HepG2 (cell line): ENCODE data around the gene TMX2. TPM values are rescaled to one million over a fixed set of nuclear protein-coding genes. Genes with fewer than 3 reads are reported as not detected.
A peak's percentile ranks its signal among the peaks of the same experiment; 100 is the strongest.

Experiments used
- ATAC-seq: fragments of 200-7000 bp; cut with Tn5 transposase; 3 replicates; pipeline ENCODE4 v1.9.1; 2020; ENCODE audit warnings: mild to moderate bottlenecking, moderate library complexity
- BruUV-seq: library from RNA; stranded (reverse); fragments of 400-500 nt; replicated peaks from 2 replicates; lab custom pipeline; 2021; lab: Mats Ljungman, UMichigan
- CTCF ChIA-PET: fragments of 300-600 bp; formaldehyde crosslinking; extraction: SDS; loops from one replicate; lab custom pipeline; 2021; ENCODE audit warnings: low total read pairs, inconsistent platforms, low intra/inter-chr PET ratio; lab: Yijun Ruan, JAX
- POLR2A ChIA-PET: fragments of 350-600 bp; sonication (Branson Sonifier 250); formaldehyde crosslinking; loops from one replicate; lab custom pipeline; 2020; ENCODE audit warnings: antibody characterized with exemption, inconsistent platforms; lab: Yijun Ruan, JAX
- DNase-seq: peaks from one replicate; pipeline ENCODE4 v3.0.0-alpha.2; 2015; ENCODE audit warnings: low spot score
- FAIRE-seq: peaks from 3 replicates; lab custom pipeline; 2011; peaks lifted over from hg19 to GRCh38; lab: Jason Lieb, UNC
- H2AFZ ChIP-seq: one replicate; pipeline ENCODE4 v1.6.1; 2011; ENCODE audit warnings: low read length, inconsistent platforms
- H3K27ac ChIP-seq: fragments of 300-600 bp; 3 replicates; pipeline ENCODE4 v1.8.0; 2011; ENCODE audit warnings: mixed run types, mild to moderate bottlenecking, mixed read lengths, low read length, inconsistent platforms; ENCODE audit not compliant: insufficient read depth; ENCODE audit errors: extremely low read length
- H3K27me3 ChIP-seq, 2 experiments: fragments of 200-600 bp in 1 of 2; 2 replicates in 1 of 2; 3 replicates in 1 of 2; pipeline versions ENCODE4 v1.6.0 to v1.8.0; 2011; ENCODE audit warnings: low read length in 2 of 2, mild to moderate bottlenecking in 2 of 2, moderate library complexity in 2 of 2, inconsistent platforms in 1 of 2; ENCODE audit not compliant: insufficient read depth in 2 of 2, control insufficient read depth in 1 of 2
- H3K36me3 ChIP-seq, 2 experiments: fragments of 200-600 bp in 1 of 2; replicated peaks in 1 of 2; 2 replicates in 1 of 2; 3 replicates in 1 of 2; pipeline versions ENCODE4 v1.5.1 to v1.8.0; 2011; ENCODE audit warnings: low read length in 2 of 2, inconsistent platforms in 1 of 2; ENCODE audit not compliant: insufficient read depth in 2 of 2, control insufficient read depth in 1 of 2
- H3K4me1 ChIP-seq: 2 replicates; pipeline ENCODE4 v1.5.1; 2012; ENCODE audit warnings: low read length, inconsistent platforms; ENCODE audit not compliant: insufficient read depth
- H3K4me2 ChIP-seq: 2 replicates; pipeline ENCODE4 v1.6.0; 2011; ENCODE audit warnings: low read depth, low read length, inconsistent platforms
- H3K4me3 ChIP-seq, 3 experiments: fragments of 200-600 bp in 1 of 3; sonication (generic), shearing (Covaris generic) in 1 of 3; replicated peaks in 1 of 3; 2 replicates each; pipeline ENCODE4 v1.5.1; 2011 to 2016; ENCODE audit warnings: low read length in 3 of 3, inconsistent platforms in 2 of 3, low read depth in 2 of 3, mild to moderate bottlenecking in 2 of 3, control low read depth in 1 of 3, mixed read lengths in 1 of 3; ENCODE audit not compliant: insufficient read depth in 1 of 3
- H3K79me2 ChIP-seq: one replicate; pipeline ENCODE4 v1.6.1; 2011; ENCODE audit warnings: low read length, inconsistent platforms; ENCODE audit not compliant: insufficient read depth
- H3K9ac ChIP-seq: 2 replicates; pipeline ENCODE4 v1.6.0; 2011; ENCODE audit warnings: mild to moderate bottlenecking, low read depth, low read length, inconsistent platforms; ENCODE audit not compliant: insufficient read depth
- H3K9me3 ChIP-seq: 2 replicates; pipeline ENCODE4 v1.5.1; 2012; ENCODE audit warnings: mild to moderate bottlenecking, low read length
- H4K20me1 ChIP-seq: 2 replicates; pipeline ENCODE4 v1.6.0; 2011; ENCODE audit warnings: inconsistent platforms, mild to moderate bottlenecking, low read length, moderate library complexity; ENCODE audit not compliant: insufficient read depth
- EHMT2 ChIP-seq: fragments of 200-600 bp; sonication (generic); IDR thresholded peaks from 2 replicates; pipeline ENCODE4 v1.7.0; 2017; ENCODE audit warnings: antibody characterized with exemption, low read depth, low read length, borderline replicate concordance
- HNRNPK ChIP-seq: fragments of 200-400 bp; formaldehyde crosslinking; IDR thresholded peaks from 2 replicates; pipeline ENCODE4 v1.6.1; 2018; ENCODE audit warnings: low read length, low read depth, moderate library complexity, mild to moderate bottlenecking; ENCODE audit not compliant: poor library complexity, severe bottlenecking
- NFYC ChIP-seq: IDR thresholded peaks from 2 replicates; pipeline ENCODE4 v1.6.1; 2016; ENCODE audit warnings: missing genetic modification reagents, missing compliant biosample characterization
- RXRA ChIP-seq: sonication (generic); formaldehyde crosslinking; IDR thresholded peaks from 2 replicates; pipeline ENCODE4 v1.5.1; 2020; ENCODE audit warnings: missing genetic modification reagents
- STAT5B ChIP-seq: sonication (generic); formaldehyde crosslinking; IDR thresholded peaks from 2 replicates; pipeline ENCODE4 v1.4.0; 2020; ENCODE audit warnings: missing genetic modification reagents
- THAP11 ChIP-seq: IDR thresholded peaks from 2 replicates; pipeline ENCODE4 v1.6.1; 2016; ENCODE audit warnings: missing biosample characterization, missing genetic modification reagents
- ZSCAN21 ChIP-seq: sonication (generic); formaldehyde crosslinking; IDR thresholded peaks from 2 replicates; pipeline ENCODE4 v1.8.0; 2022; ENCODE audit warnings: mild to moderate bottlenecking, missing genetic modification reagents, moderate library complexity, borderline replicate concordance
- WGBS: methylation state at CpG from one replicate; pipeline ENCODE4 v1.1.6; 2017; ENCODE audit warnings: low lambda C conversion rate; 5-methylcytosine and 5-hydroxymethylcytosine counted together
- in situ Hi-C: cut with HindIII; loops from 2 replicates; pipeline ENCODE4 v1.10.0; 2017; ENCODE audit warnings: low pct_unique_long_range_greater_than_20kb; ENCODE audit not compliant: extremely low pct_ligation_motif_present
- intact Hi-C: fragments of 100-400 bp; cut with micrococcal nuclease; formaldehyde crosslinking; loops from one replicate; pipeline ENCODE4 v1.10.0; 2022; ENCODE audit not compliant: unreplicated experiment
- polyA plus RNA-seq, 8 experiments: library from polyadenylated mRNA; depleted of rRNA in 3 of 8; stranded (reverse) in 7 of 8; unstranded in 1 of 8; fragments of >200 nt; fragmentation: Illumina TruSeq in 4 of 8; extraction: Trizol in 4 of 8; gene quantifications; 2 replicates each; pipeline versions ENCODE4 v1.2.1 to v1.2.3, GENCODE V29; 2011 to 2016; ENCODE audit warnings: low read depth in 4 of 8, missing spikeins in 1 of 8, mixed read lengths in 1 of 8; ENCODE audit not compliant: insufficient read depth in 1 of 8
- total RNA-seq, 5 experiments: library from RNA; depleted of rRNA; stranded (reverse); fragments of >200 nt; fragmentation: Illumina TruSeq; extraction: Trizol; gene quantifications; 2 replicates each; pipeline ENCODE4 v1.2.3, GENCODE V29; 2016; ENCODE audit warnings: low read depth in 1 of 5
- TF ChIP-seq, protein P1 (sequence below): sonication (generic); formaldehyde crosslinking; IDR thresholded peaks from 2 replicates; pipeline ENCODE4 v1.5.0; 2020; ENCODE audit warnings: mild to moderate bottlenecking, missing genetic modification reagents

TMX2 gene
- total and polyA plus RNA-seq, 2 of the 13 experiments (the other 11 are each of a cell fraction or from before 2014, with no cell fraction given): 84.5 to 129 TPM

DNA sequence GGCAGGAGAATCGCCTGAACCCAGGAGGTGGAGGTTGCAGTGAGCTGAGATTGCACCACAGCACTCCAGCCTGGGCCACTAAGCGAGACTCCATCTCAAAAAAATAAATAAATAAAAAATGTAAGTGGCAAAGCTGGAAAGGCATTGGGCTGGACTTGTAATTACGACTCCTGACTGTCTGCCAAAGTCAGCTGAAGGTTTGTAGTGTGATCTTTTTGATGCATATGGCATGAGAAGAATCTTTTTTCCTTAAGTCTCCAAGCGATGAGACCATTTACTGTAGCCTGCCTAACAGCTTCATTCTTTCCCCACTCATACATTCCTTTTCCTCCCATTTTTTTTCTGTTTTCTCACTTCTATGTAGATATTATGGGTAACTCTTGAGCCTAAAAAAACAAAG is 74.0 kb downstream of the TMX2 start:
- Histone ChIP-seq H2AFZ (no peak overlapping the region), H3K79me2 (peaks cover 96% of the 10 kb centered on the region), H3K4me1 (peaks cover 97% of the 10 kb centered on the region), H3K4me2 (peak overlapping the region; percentile 25; the same call in 1 of the 2 replicates), H4K20me1 (peaks cover 37% of the 10 kb centered on the region), H3K9ac (no peak overlapping the region), H3K9me3 (no peaks in the 10 kb centered on the region), H3K36me3 (peaks cover 3 to 9% of the 10 kb centered on the region in 2 experiments; a peak in 4 of 5 replicates), H3K4me3 (no peak overlapping the region), H3K27ac (peak overlapping the region; percentile 69), H3K27me3 (no peaks in the 10 kb centered on the region)
- CTCF ChIA-PET: no interaction called here
- no TSS peak for BruUV-seq
- no peak for DNase-seq
- FAIRE-seq: no peak
- TF ChIP-seq, protein P1, sequence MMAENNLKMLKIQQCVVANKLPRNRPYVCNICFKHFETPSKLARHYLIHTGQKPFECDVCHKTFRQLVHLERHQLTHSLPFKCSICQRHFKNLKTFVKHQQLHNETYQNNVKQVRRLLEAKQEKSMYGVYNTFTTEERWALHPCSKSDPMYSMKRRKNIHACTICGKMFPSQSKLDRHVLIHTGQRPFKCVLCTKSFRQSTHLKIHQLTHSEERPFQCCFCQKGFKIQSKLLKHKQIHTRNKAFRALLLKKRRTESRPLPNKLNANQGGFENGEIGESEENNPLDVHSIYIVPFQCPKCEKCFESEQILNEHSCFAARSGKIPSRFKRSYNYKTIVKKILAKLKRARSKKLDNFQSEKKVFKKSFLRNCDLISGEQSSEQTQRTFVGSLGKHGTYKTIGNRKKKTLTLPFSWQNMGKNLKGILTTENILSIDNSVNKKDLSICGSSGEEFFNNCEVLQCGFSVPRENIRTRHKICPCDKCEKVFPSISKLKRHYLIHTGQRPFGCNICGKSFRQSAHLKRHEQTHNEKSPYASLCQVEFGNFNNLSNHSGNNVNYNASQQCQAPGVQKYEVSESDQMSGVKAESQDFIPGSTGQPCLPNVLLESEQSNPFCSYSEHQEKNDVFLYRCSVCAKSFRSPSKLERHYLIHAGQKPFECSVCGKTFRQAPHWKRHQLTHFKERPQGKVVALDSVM (CRISPR knock-in tag): 0 out of 2 replicates have a peak, but pooled peaks have one; percentile 36
- no peak for TF ChIP-seq THAP11 (CRISPR knock-in tag)
- intact Hi-C loops (no loop called here), in situ Hi-C loops (no loop called here)
- 87% methylated on average over 4 of the region's 4 CpGs for WGBS
- POLR2A ChIA-PET: interaction anchor here (1.3 kb wide), 1 partner anchor 25 kb away, joined by 6 read pairs; the partner anchor contains the start of gene CTNND1
- ATAC-seq: no peak

DNA sequence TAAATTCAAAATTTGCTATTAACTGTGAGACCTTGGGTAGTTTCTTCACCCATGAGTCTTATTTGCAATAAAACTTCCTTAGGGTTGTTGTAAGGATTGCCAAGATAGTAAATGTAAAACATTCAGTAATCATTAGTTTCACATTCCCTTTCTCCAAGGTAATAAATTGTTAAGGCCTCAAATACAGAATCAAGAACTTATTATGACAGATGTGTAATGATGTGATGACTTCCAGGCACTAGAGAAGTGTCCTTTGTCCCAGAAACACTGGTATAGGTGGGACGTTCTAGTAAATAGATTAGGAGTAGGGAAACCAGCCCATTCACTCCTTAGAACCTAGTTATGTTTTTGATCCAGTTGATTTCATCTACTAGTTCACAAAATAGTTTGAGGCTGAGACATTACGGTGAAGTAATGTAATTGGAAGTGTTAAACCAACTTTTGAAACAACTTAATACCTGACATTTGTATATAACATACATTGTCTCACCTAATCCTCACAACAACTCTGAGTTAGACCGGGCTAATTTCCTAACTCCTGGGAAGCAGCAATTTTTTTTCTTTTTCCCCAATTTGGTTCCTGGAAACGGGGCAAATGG is 74.7 kb downstream of the TMX2 start:
- intact Hi-C loops: no loop called here
- Histone ChIP-seq H3K27me3 (no peaks in the 10 kb centered on the region), H3K9me3 (no peaks in the 10 kb centered on the region), H3K9ac (no peak overlapping the region; the same call in 1 of the 2 replicates), H4K20me1 (peaks cover 40% of the 10 kb centered on the region), H3K4me1 (peaks cover 97% of the 10 kb centered on the region), H3K36me3 (peaks cover 4 to 16% of the 10 kb centered on the region in 2 experiments), H3K27ac (peak overlapping the region; percentile 69), H3K4me2 (peak overlapping the region; percentile 46; the same call in 1 of the 2 replicates), H3K4me3 (no peak overlapping the region), H2AFZ (no peak overlapping the region), H3K79me2 (peaks cover 96% of the 10 kb centered on the region)
- DNase-seq (no peak), FAIRE-seq (no peak), ATAC-seq (no peak)
- CTCF ChIA-PET: no interaction called here
- no TSS peak for BruUV-seq
- POLR2A ChIA-PET: interaction anchor here (1.3 to 2.9 kb wide), 3 partner anchors 8 to 26 kb away, joined by 3 to 31 read pairs (median 6); partner anchors contain the start of gene CTNND1
- TF ChIP-seq NFYC (CRISPR knock-in tag) (no peak), EHMT2 (0 out of 2 replicates have a peak, but pooled peaks have one; percentile 1), RXRA (CRISPR knock-in tag) (no peak), STAT5B (CRISPR knock-in tag) (no peak), ZSCAN21 (no peak), HNRNPK (no peak)
- 82% methylated on average over 4 of the region's 4 CpGs for whole genome bisulfite sequencing
- in situ Hi-C loops: no loop called here
